Measurements from ENCODE around the gene SCUBE3.

- TF ChIP-seq REST (IDR thresholded peaks at IDR 0.05; ENCODE audit: insufficient replicate concordance, low read depth): no peak
- TF ChIP-seq CTCF (IDR thresholded peaks at IDR 0.05; ENCODE audit: insufficient read depth, low read length): no peak
- TF ChIP-seq GABPA (IDR thresholded peaks at IDR 0.05; ENCODE audit: low read depth): no peak
Measured at GRCh38 chr6:35181933-35182612, 31.7 kb upstream of the SCUBE3 start.

Data from HL-60 (cell line).